H1 (cell line): ENCODE results near the gene MYH3. TPM values are rescaled to one million over a fixed set of nuclear protein-coding genes. Genes with fewer than 3 reads are reported as not detected.

Experiments
- CTCF ChIA-PET: fragments of 300-600 bp; sonication (Branson Sonifier 250); formaldehyde crosslinking; loops from one replicate; lab custom pipeline; 2021; ENCODE audit not compliant: partially characterized antibody; lab: Charles Lee
- POLR2A ChIA-PET: fragments of 300-600 bp; sonication (Branson Sonifier 250); formaldehyde crosslinking; loops from one replicate; lab custom pipeline; 2021; ENCODE audit warnings: inconsistent platforms; ENCODE audit not compliant: partially characterized antibody; lab: Charles Lee
- DNase-seq, 2 experiments: peaks; one replicate each; pipeline versions ENCODE4 v3.0.0 to v3.0.0-alpha.2; 2010 to 2022; ENCODE audit warnings: low spot score in 2 of 2, low read depth in 1 of 2, mixed read lengths in 1 of 2
- FAIRE-seq: peaks from 2 replicates; lab custom pipeline; 2011; peaks lifted over from hg19 to GRCh38; lab: Jason Lieb, UNC
- H2AFZ ChIP-seq: 2 replicates; pipeline ENCODE4 v1.8.1; 2012; ENCODE audit warnings: low read length, inconsistent platforms
- H2AK5ac ChIP-seq: 2 replicates; pipeline ENCODE4 v1.6.1; 2013; ENCODE audit warnings: low read depth, low read length
- H2BK120ac ChIP-seq: replicated peaks from 2 replicates; pipeline ENCODE3; 2013; ENCODE audit warnings: low read depth, low read length, inconsistent platforms
- H2BK12ac ChIP-seq: 2 replicates; pipeline ENCODE4 v1.6.1; 2013; ENCODE audit warnings: low read depth, low read length
- H2BK15ac ChIP-seq: 2 replicates; pipeline ENCODE4 v1.6.1; 2013; ENCODE audit warnings: low read length
- H2BK20ac ChIP-seq: 2 replicates; pipeline ENCODE4 v1.6.1; 2013; ENCODE audit warnings: low read length
- H2BK5ac ChIP-seq: 2 replicates; pipeline ENCODE4 v1.6.1; 2013; ENCODE audit warnings: low read depth, low read length
- H3K14ac ChIP-seq: 2 replicates; pipeline ENCODE4 v1.6.1; 2013; ENCODE audit warnings: inconsistent platforms; ENCODE audit not compliant: insufficient read length
- H3K18ac ChIP-seq: 2 replicates; pipeline ENCODE4 v1.6.1; 2013; ENCODE audit warnings: low read length; ENCODE audit errors: extremely low read depth
- H3K23ac ChIP-seq: 2 replicates; pipeline ENCODE4 v1.6.1; 2013; ENCODE audit warnings: inconsistent platforms; ENCODE audit not compliant: insufficient read length
- H3K23me2 ChIP-seq: 2 replicates; pipeline ENCODE4 v1.6.1; 2013; ENCODE audit warnings: low read depth, low read length
- H3K27ac ChIP-seq: 2 replicates; pipeline ENCODE4 v1.6.1; 2011; ENCODE audit warnings: low read depth, low read length, inconsistent platforms
- H3K27me3 ChIP-seq, 4 experiments: replicated peaks in 1 of 4; 1 replicate in 1 of 4; 2 replicates in 3 of 4; pipeline versions ENCODE4 v1.6.1 to v1.8.1; 2011 to 2013; ENCODE audit warnings: low read length in 3 of 4, mild to moderate bottlenecking in 3 of 4, inconsistent platforms in 2 of 4, mixed read lengths in 2 of 4, moderate library complexity in 1 of 4; ENCODE audit not compliant: control insufficient read depth in 3 of 4, insufficient read depth in 3 of 4; ENCODE audit errors: extremely low read depth in 1 of 4
- H3K36me3 ChIP-seq, 4 experiments: 2 replicates each; pipeline versions ENCODE4 v1.6.1 to v1.8.1; 2011 to 2013; ENCODE audit warnings: mild to moderate bottlenecking in 4 of 4, low read length in 3 of 4, moderate library complexity in 2 of 4, control low read depth in 1 of 4, inconsistent platforms in 1 of 4; ENCODE audit not compliant: insufficient read depth in 4 of 4, control insufficient read depth in 2 of 4
- H3K4ac ChIP-seq: replicated peaks from 2 replicates; pipeline ENCODE3; 2013; ENCODE audit warnings: low read length, low read depth, mixed read lengths, inconsistent platforms; ENCODE audit not compliant: insufficient read length
- H3K4me1 ChIP-seq, 4 experiments: replicated peaks in 1 of 4; 1 replicate in 1 of 4; 2 replicates in 3 of 4; pipeline versions ENCODE4 v1.6.1 to v1.8.1; 2011 to 2013; ENCODE audit warnings: low read length in 3 of 4, inconsistent platforms in 2 of 4, mixed read lengths in 1 of 4; ENCODE audit not compliant: insufficient read depth in 4 of 4, control insufficient read depth in 3 of 4
- H3K4me2 ChIP-seq, 2 experiments: 2 replicates each; pipeline versions ENCODE4 v1.6.1 to v1.8.1; 2011 to 2013; ENCODE audit warnings: low read depth in 2 of 2, low read length in 2 of 2, control low read depth in 1 of 2, inconsistent platforms in 1 of 2, mild to moderate bottlenecking in 1 of 2; ENCODE audit not compliant: insufficient read depth in 1 of 2
- H3K4me3 ChIP-seq, 4 experiments: fragments of 200-600, 300-600 bp in 1 of 4; sonication (generic), shearing (Covaris generic), sonication (Bioruptor Twin) in 1 of 4; 2 replicates each; pipeline versions ENCODE4 v1.5.1 to v1.8.1; 2011 to 2016; ENCODE audit warnings: low read length in 4 of 4, low read depth in 3 of 4, control low read depth in 2 of 4, inconsistent platforms in 2 of 4, mild to moderate bottlenecking in 2 of 4, mixed read lengths in 1 of 4, moderate library complexity in 1 of 4; ENCODE audit not compliant: insufficient read depth in 2 of 4; ENCODE audit errors: extremely low read depth in 1 of 4
- H3K56ac ChIP-seq: replicated peaks from 2 replicates; pipeline ENCODE3; 2013; ENCODE audit warnings: low read depth, mild to moderate bottlenecking, mixed read lengths, low read length, inconsistent platforms; ENCODE audit not compliant: insufficient read length
- H3K79me1 ChIP-seq: 2 replicates; pipeline ENCODE4 v1.6.1; 2013; ENCODE audit warnings: low read depth, low read length, control low read depth
- H3K79me2 ChIP-seq, 2 experiments: 2 replicates each; pipeline versions ENCODE4 v1.6.1 to v1.8.1; 2012 to 2013; ENCODE audit warnings: low read length in 2 of 2, mild to moderate bottlenecking in 2 of 2, inconsistent platforms in 1 of 2; ENCODE audit not compliant: insufficient read depth in 2 of 2, control insufficient read depth in 1 of 2
- H3K9ac ChIP-seq, 4 experiments: replicated peaks in 1 of 4; 1 replicate in 1 of 4; 2 replicates in 3 of 4; pipeline versions ENCODE4 v1.6.1 to v1.8.1; 2011 to 2013; ENCODE audit warnings: low read depth in 3 of 4, low read length in 3 of 4, control low read depth in 2 of 4, mild to moderate bottlenecking in 2 of 4, moderate library complexity in 2 of 4, inconsistent platforms in 1 of 4; ENCODE audit errors: extremely low read depth in 1 of 4
- H3K9me3 ChIP-seq, 2 experiments: 2 replicates each; pipeline versions ENCODE4 v1.6.1 to v1.8.1; 2012 to 2013; ENCODE audit warnings: mild to moderate bottlenecking in 2 of 2, moderate library complexity in 2 of 2, control low read depth in 1 of 2, inconsistent platforms in 1 of 2, low read depth in 1 of 2, low read length in 1 of 2, mixed read lengths in 1 of 2; ENCODE audit not compliant: insufficient read depth in 2 of 2
- H4K20me1 ChIP-seq, 2 experiments: replicated peaks in 1 of 2; 2 replicates each; pipeline versions ENCODE3 to v1.8.1; 2011 to 2013; ENCODE audit warnings: inconsistent platforms in 2 of 2, low read length in 2 of 2, mild to moderate bottlenecking in 1 of 2; ENCODE audit not compliant: insufficient read depth in 2 of 2, control insufficient read depth in 1 of 2
- H4K5ac ChIP-seq: 2 replicates; pipeline ENCODE4 v1.6.1; 2013; ENCODE audit warnings: low read length, low read depth, mixed read lengths, inconsistent platforms; ENCODE audit not compliant: insufficient read length
- H4K8ac ChIP-seq: 2 replicates; pipeline ENCODE4 v1.8.0; 2013; ENCODE audit warnings: mild to moderate bottlenecking, moderate library complexity, low read length, inconsistent platforms; ENCODE audit not compliant: insufficient read depth; ENCODE audit errors: extremely low read depth
- H4K91ac ChIP-seq: replicated peaks from 2 replicates; pipeline ENCODE3; 2013; ENCODE audit warnings: low read length, mixed read lengths, inconsistent platforms; ENCODE audit not compliant: insufficient read length
- CBX8 ChIP-seq: fragments of 300-800, 300-1000 bp; sonication (generic); IDR thresholded peaks from 2 replicates; pipeline ENCODE4 v1.7.1; 2016; ENCODE audit warnings: low read depth, low read length, borderline replicate concordance
- GTF2F1 ChIP-seq: IDR thresholded peaks from 2 replicates; pipeline ENCODE4 v1.6.1; 2012; ENCODE audit warnings: low read depth, low read length, improper control_type of control experiment, borderline replicate concordance
- JUND ChIP-seq: IDR thresholded peaks from 2 replicates; pipeline ENCODE4 v1.6.1; 2011; ENCODE audit warnings: mild to moderate bottlenecking, improper control_type of control experiment, low read length
- NRF1 ChIP-seq: IDR thresholded peaks from 2 replicates; pipeline ENCODE4 v1.6.1; 2011; ENCODE audit warnings: mild to moderate bottlenecking, low read depth, low read length, improper control_type of control experiment
- RAD21 ChIP-seq, 2 experiments: IDR thresholded peaks in 1 of 2; conservative IDR thresholded peaks in 1 of 2; 2 replicates each; pipeline ENCODE4 v1.6.1; 2011; ENCODE audit warnings: low read depth in 2 of 2, low read length in 2 of 2, improper control_type of control experiment in 1 of 2, inconsistent platforms in 1 of 2, mild to moderate bottlenecking in 1 of 2, moderate library complexity in 1 of 2
- SAP30 ChIP-seq: fragments of 300-600 bp; sonication (generic); IDR thresholded peaks from 2 replicates; pipeline ENCODE4 v1.7.1; 2012; ENCODE audit warnings: low read length, moderate library complexity, mild to moderate bottlenecking, inconsistent platforms; ENCODE audit not compliant: insufficient read depth, insufficient replicate concordance
- SIN3A ChIP-seq, 2 experiments: IDR thresholded peaks in 1 of 2; conservative IDR thresholded peaks in 1 of 2; 2 replicates each; pipeline ENCODE4 v1.6.1; 2011 to 2012; ENCODE audit warnings: low read length in 2 of 2, improper control_type of control experiment in 1 of 2, low read depth in 1 of 2, mild to moderate bottlenecking in 1 of 2
- SP1 ChIP-seq: IDR thresholded peaks from 2 replicates; pipeline ENCODE4 v1.6.1; 2011; ENCODE audit warnings: low read depth, low read length
- SUZ12 ChIP-seq: fragments of 200-600 bp; sonication (generic); IDR thresholded peaks from 2 replicates; pipeline ENCODE4 v1.6.1; 2012; ENCODE audit warnings: mild to moderate bottlenecking, inconsistent platforms, low read length, moderate library complexity, mixed read lengths
- TBP ChIP-seq: IDR thresholded peaks from 2 replicates; pipeline ENCODE4 v1.6.1; 2011; ENCODE audit warnings: low read depth, low read length, improper control_type of control experiment
- WGBS, 2 experiments: shearing (Covaris generic) in 1 of 2; methylation state at CpG; one replicate each; pipeline versions ENCODE4 v1.1.6 to v1.1.7; 2013 to 2015; ENCODE audit warnings: low lambda C conversion rate in 2 of 2, mixed read lengths in 2 of 2, inconsistent platforms in 1 of 2, low coverage in 1 of 2, missing lambda C conversion rate in 1 of 2; ENCODE audit not compliant: insufficient replicate concordance in 2 of 2, insufficient coverage in 1 of 2, insufficient read length in 1 of 2; ENCODE audit errors: extremely low coverage in 1 of 2, missing lambda C conversion rate in 1 of 2; 5-methylcytosine and 5-hydroxymethylcytosine counted together
- polyA plus RNA-seq, 7 experiments: library from polyadenylated mRNA; depleted of rRNA in 3 of 7; stranded (reverse) in 5 of 7; unstranded in 2 of 7; fragments of >200 nt in 5 of 7; fragments of 200-250 nt in 2 of 7; gene quantifications; 1 replicate in 5 of 7; 2 replicates in 1 of 7; 4 replicates in 1 of 7; pipeline versions ENCODE4 v1.2.1 to v1.2.3, GENCODE V29; 2011 to 2013; ENCODE audit warnings: missing spikeins in 2 of 7, mixed read lengths in 2 of 7
- total RNA-seq: library from RNA; stranded (reverse); fragmentation: NEBNext Ultra II Directional; extraction: Animal tissue kit (Norgen Biotek cat#: 25700); gene quantifications from 2 replicates; pipeline ENCODE4 v1.2.1, GENCODE V29; 2021

The MYH3 gene
- total and polyA plus RNA-seq, 2 of the 8 experiments (the other 6 are each of a cell fraction or from before 2014, with no cell fraction given) = 0.65 to 1.8 TPM

DNA sequence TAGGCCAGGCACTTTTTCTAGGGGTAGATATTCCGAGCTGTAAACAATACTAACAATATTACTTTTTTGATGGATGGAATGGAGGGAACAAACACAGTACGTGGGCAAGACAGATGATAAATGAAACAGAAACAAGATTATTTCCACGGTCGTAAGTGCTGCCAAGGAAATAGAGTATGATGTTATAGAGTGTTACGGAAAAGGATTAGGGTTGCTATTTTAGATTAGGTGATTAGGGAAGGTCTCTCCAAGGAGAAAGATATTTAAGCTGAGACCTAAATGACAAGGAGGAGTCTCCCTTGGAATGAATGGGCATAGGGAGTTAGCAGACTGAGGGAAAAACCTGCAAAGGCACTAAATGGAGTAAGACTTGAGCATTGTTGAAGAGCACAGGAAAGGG is 48.6 kb upstream of the MYH3 start:
- H2AFZ ChIP-seq = no peak overlapping the region
- no peak overlapping the region for H2BK12ac ChIP-seq
- WGBS, 2 experiments = 90 to 100% methylated on average over 1 to 5 of the region's 5 CpGs

More for the DNA sequence above, 48.6 kb upstream of the MYH3 start:
- TF ChIP-seq CBX8 (no peak), SUZ12 (no peak), JUND (no peak), SAP30 (no peak), SP1 (no peak), RAD21 (IDR thresholded peaks at IDR 0.05 in 1 of 2, conservative IDR thresholded peaks at IDR 0.05 in 1 of 2; ENCODE audit: low read depth in 2 of 2, low read length in 2 of 2) (no peak), SIN3A (conservative IDR thresholded peaks at IDR 0.05 in 1 of 2, IDR thresholded peaks at IDR 0.05 in 1 of 2; ENCODE audit: low read depth in 1 of 2, low read length in 2 of 2) (no peak), NRF1 (no peak), TBP (no peak), GTF2F1 (no peak)
- no peaks in the 10 kb centered on the region for H4K20me1 ChIP-seq
- H2BK15ac ChIP-seq = no peak overlapping the region
- no peak overlapping the region for H4K91ac ChIP-seq
- H3K18ac ChIP-seq = no peak overlapping the region
- H2BK120ac ChIP-seq = no peak overlapping the region
- H4K8ac ChIP-seq = no peak overlapping the region
- no peak overlapping the region for H2BK5ac ChIP-seq
- no peak overlapping the region for H3K27ac ChIP-seq
- H3K4ac ChIP-seq = no peak overlapping the region
- H3K23ac ChIP-seq = no peak overlapping the region
- no peaks in the 10 kb centered on the region for H3K9me3 ChIP-seq
- no peak overlapping the region for H3K4me3 ChIP-seq
- no peaks in the 10 kb centered on the region for H3K4me1 ChIP-seq
- H3K23me2 ChIP-seq = no peaks in the 10 kb centered on the region
- H3K56ac ChIP-seq = no peak overlapping the region
- H3K4me2 ChIP-seq = no peak overlapping the region
- no peak overlapping the region for H3K14ac ChIP-seq
- H2AK5ac ChIP-seq = no peak overlapping the region
- no peaks in the 10 kb centered on the region for H3K79me2 ChIP-seq
- no peak overlapping the region for H2BK20ac ChIP-seq
- H4K5ac ChIP-seq = no peak overlapping the region
- CTCF ChIA-PET = interaction anchor here (0.6 to 2.4 kb wide), 2 partner anchors 34 to 61 kb away, joined by 3 to 6 read pairs; no protein-coding TSS in a partner anchor
- FAIRE-seq = no peak
- H3K79me1 ChIP-seq = no peaks in the 10 kb centered on the region
- DNase-seq = no peak
- no peaks in the 10 kb centered on the region for H3K27me3 ChIP-seq
- peaks cover 4 to 40% (median 19%) of the 10 kb centered on the region in 4 experiments; a peak in 6 of 8 replicates for H3K36me3 ChIP-seq
- POLR2A ChIA-PET = interaction anchor here (1.1 kb wide), 1 partner anchor 9 kb away, joined by 3 read pairs; the partner anchor contains the start of genes ADPRM and SCO1
- H3K9ac ChIP-seq = no peak overlapping the region
